ENCODE data around the gene TMEM53.

The TMEM53 gene

GRCh38 chr1:44696789-44697345 is 22.6 kb upstream of the TMEM53 start:
- peak; percentile 53 for DNase-seq (ENCODE audit: low spot score)

DNA sequence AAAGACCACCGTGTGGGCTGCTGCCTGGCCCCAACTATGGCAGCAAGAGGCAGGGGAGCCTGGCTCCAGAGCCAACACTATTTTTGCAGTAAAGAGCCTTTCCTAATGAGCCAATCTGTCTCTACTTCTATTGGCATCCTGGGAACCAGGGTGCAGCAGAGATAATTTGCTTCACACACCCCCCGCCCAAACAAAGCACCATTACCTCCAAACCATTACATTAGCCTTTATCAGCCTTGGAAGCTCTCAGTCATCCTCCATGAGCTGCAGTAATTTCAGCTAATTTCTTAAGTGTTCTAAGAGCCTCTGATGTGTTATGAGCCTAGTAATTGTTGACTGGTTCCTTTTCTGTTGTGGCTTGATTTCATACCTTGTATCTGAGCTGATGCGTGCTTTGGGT is 21.8 kb upstream of the TMEM53 start:
- no peak for DNase-seq (ENCODE audit: low spot score)

DNA sequence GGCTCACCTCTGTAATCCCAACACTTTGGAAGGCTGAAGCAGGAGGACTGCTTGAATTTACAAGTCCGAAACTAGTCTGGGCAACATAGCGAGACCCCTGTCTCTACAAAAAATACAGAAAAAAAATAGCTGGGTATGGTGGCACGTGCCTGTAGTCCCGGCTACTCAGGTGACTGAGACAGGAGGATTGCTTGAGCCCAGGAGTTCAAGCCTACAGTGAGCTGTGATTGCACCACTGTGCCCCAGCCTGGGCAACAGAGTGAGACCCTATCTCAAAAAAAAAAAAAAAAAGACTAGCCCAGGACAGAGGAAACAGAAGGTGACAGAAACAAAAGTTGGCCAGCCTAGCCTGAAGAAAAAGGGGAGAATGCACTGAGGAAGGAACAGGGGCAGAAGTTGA is 21.4 kb upstream of the TMEM53 start:
- DNase-seq (ENCODE audit: low spot score), result no peak

- DNase-seq (ENCODE audit: low spot score), result no peak
These were observed 20.7 kb upstream of the TMEM53 start for GRCh38 chr1:44694863-44695478.

GRCh38 chr1:44693900-44694299 is 19.6 kb upstream of the TMEM53 start:
- DNase-seq (ENCODE audit: low spot score), result no peak

- DNase-seq (ENCODE audit: low spot score), result no peak
These were observed 18.9 kb upstream of the TMEM53 start for GRCh38 chr1:44693159-44693558.

DNA sequence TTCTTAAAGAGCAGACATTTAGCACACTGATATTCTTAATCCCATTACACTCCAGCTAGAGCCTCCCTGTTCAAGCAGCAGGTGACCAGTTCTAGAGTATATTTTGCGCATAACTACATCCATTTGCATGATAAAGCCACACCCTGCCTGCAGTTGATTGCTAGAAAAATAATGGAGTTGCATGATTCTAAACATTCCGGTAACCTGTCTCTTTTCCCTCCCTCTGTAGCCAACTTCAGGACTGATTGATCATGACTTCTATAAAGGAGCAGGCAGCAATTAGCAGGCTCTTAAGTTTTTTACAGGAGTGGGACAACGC is 15.1 kb upstream of the TMEM53 start:
- no peak for DNase-seq (ENCODE audit: low spot score)

DNA sequence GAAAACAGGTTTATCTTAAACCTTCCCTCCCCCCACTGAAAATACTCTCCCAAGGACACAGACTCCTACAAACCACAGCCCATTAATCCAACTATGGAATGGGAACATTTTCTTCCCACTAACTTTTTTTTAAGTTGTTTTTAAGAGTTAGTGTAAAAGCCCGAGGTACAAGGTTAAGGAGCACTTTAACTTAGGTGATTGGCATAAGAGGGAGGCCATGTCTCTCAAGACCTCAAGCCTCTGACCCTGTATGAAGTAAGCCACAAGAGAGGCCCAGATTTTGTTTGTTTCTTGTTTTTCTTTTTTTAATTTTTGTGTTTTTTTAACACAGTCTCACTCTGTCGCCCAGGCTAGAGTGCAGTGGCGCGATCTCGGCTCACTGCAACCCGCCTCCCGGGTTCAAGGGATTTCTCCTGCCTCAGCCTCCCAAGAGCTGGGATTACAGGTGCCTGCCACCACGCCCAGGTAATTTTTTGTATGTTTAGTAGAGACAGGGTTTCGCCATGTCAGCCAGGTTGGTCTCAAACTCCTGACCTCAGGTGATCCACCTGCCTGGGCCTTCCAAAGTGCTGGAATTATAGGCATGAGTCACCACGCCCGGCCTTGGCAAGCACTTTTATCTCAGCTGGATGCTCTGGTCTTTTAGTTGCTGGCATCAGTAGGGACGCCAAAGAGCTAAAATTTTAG is 14.6 kb upstream of the TMEM53 start:
- DNase-seq (ENCODE audit: low spot score), result no peak

DNA sequence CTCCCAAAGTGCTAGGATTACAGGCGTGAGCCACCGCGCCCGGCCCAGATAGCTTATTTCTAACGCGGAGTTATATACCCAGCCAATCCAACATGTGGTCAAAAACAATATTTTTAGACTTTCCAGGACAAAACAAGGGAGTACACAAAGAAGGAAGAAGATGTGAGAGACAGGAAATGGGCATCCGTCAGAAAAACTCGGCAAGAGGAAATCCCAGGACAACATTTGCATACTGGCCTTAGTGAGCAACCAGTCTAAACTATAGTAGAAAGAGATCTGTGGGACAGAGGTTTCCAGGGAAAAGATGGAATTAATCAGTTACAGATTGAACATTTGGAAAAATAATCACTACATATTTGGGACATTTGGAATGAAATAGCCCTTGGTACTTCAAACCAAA is 11.6 kb upstream of the TMEM53 start:
- no peak for DNase-seq (ENCODE audit: low spot score)

- DNase-seq (ENCODE audit: low spot score), result no peak
These were observed 10.9 kb upstream of the TMEM53 start for GRCh38 chr1:44685218-44685617.

DNA sequence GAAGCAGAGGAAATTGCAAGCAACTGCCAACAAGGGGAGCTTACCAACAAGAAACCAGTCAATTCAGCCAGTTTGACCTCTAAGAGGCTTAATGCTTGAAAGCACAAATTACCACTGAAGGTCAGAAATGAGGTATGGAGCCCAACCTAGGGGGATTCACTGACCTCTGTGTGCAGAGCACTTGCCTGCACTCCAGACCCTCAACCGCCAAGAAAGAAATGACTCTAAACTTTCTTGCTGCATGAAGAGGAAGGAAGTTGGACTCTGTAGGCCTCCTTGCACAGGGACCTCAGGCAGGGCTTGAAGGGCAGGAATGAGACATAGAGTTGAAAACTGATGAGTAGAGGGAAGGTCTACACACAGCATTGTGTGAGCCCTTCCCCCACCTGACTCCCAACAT is 10.2 kb upstream of the TMEM53 start:
- no peak for DNase-seq (ENCODE audit: low spot score)

DNA sequence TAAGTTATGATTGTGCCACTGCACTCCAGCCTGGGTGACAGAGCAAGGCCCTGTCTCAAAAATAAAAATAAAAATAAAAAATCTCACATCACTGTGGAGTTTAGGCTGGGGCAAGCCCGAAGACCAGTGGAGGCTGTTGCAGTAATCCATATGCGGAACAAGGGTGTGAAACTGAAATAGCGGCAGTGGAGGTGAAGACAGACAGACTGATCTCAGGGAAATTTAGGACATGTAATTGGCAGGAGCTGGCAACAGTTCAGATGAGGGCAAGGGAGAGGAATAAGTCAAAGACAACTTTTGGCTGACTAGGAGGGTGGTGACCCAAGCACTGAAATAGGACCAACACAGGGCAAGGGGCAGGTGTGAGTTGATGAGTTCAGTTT is 8.6 kb upstream of the TMEM53 start:
- no peak for DNase-seq (ENCODE audit: low spot score)

GRCh38 chr1:44681905-44682882 is 7.9 kb upstream of the TMEM53 start:
- DNase-seq (ENCODE audit: low spot score), result no peak

GRCh38 chr1:44679468-44679867 is 5.2 kb upstream of the TMEM53 start:
- no peak for DNase-seq (ENCODE audit: low spot score)

GRCh38 chr1:44678626-44679025 is 4.3 kb upstream of the TMEM53 start:
- no peak for DNase-seq (ENCODE audit: low spot score)

GRCh38 chr1:44678120-44678519 is 3.8 kb upstream of the TMEM53 start:
- DNase-seq (ENCODE audit: low spot score), result no peak

DNA sequence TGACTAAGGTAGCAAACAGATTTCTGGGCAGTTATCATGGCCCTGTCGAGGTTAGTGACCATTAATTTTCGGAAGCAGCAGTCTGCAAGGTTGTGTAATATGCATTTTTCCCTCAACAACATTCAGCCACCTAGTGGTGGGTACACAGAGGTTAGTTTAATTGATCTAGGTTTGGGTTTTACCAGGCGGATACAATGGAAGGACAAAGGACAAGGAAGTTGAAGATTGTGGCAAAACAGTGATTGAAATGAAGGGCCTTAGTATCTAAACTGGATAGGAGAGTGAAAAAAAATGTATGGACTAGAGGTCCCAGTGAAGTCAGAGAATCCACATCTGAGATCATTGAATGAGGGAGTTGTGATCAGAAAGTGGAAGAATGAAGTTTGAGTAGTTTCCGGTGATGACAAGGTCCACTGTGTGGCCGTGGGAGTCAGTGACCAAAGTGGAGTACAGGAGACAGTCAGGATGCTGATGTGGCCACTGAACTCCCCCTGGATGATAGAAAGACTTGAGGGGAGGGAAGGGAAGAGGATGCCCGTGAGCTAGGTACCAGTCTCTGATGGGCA is 3.0 kb upstream of the TMEM53 start:
- peak; percentile 21 for DNase-seq (ENCODE audit: low spot score)

DNA sequence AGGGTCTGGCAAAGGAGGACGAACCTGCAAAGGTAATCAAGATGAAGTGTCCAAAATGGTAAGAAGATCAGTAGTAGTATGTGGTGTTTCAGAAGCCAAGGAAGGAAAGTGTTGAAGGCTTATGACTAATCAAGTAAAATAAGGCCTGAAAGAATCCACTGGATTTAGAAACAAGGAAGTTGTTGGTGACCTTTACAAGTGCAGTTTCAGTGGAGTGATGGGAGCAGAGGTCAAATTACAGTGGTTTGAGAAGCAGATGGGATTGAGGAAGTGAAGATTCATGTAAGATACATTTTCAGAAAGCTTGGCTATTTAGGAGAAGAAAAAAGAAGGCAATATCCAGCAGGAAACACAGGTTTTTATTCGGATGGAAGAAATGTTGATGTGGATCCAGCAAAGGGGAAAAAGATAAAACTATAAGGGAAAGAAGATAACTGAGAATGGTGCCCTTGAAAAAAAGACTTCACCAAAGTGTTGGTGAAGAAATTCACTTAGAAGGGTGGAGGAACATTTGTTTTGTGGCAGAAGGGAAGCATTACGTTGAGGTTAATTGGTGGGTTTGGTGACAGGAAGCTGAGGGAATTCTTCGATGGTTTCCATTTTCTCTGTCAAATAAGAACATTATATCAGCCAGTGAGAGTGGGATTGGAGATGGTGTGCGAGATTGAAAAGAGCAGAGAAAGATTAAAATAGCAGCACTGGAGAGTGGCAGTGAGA is 2.4 kb upstream of the TMEM53 start:
- DNase-seq (ENCODE audit: low spot score), result no peak

- no peak for DNase-seq (ENCODE audit: low spot score)
These were observed 905 bp upstream of the TMEM53 start for GRCh38 chr1:44675186-44675585.

GRCh38 chr1:44673675-44674112 is 587 bp downstream of the TMEM53 start:
- DNase-seq (ENCODE audit: low spot score), result no peak

DNA sequence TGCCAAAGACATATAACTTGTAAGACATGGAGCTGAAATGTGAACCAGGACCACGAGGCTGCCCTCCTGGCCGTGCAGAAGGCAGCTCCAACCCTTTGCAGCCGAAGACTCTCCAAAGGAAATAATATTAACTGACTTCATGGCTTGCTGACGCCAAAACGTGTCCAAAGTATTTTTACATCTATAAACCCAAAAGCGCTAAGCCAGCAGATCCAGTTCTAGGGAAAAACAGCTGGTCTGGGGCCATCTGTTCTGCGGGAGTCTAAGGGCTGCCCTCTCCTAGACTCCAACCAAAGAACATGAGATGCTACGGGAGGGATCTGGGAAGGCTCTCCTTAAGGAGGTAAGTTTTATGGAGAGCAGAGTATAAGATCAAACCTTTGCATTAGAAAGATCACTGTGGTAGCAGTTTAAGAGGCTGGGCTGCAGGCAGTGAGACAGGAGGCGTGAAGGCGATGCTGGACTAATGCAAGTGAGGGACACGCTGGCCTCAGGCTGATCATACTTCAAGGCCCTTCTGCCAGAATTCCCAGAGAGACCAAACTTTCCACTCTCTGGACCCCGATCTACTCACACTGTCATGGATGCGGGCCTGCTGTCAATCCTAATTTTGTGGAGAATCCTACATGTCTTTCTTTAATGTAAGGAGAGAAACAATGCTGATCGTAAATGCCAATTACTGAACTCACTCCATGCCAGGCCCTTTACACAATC is 1.2 kb downstream of the TMEM53 start:
- no peak for DNase-seq (ENCODE audit: low spot score)
